Stimulated activated CD4-positive, alpha-beta T cell treated with anti-CD3 and anti-CD28 coated beads, Interleukin-1b, Interleukin-23, amount 100 ng/mL, for 48 hours (primary cell): Measurements from ENCODE around the gene PIP5K1A.
"Not testable (repeated sequence)": the region's sequence is repeated elsewhere in the genome, so short reads cannot be mapped to it uniquely, and the experiment has no call there.

Experiments used
- DNase-seq: peaks from one replicate; pipeline ENCODE4 v3.0.0-alpha.2; 2020

Gene PIP5K1A

GRCh38 chr1:151198254-151199127, at the start of gene PIP5K1A:
TSS of gene PIP5K1A (plus strand) at chr1:151198552. CDS start at chr1:151198997, 445 bp downstream.
- DNase-seq = peak; percentile 98

- peak; percentile 79 for DNase-seq
Measured at GRCh38 chr1:151156515-151156819, 41.9 kb upstream of the PIP5K1A start, which contains the start of gene TNFAIP8L2. TSS of gene TNFAIP8L2 (plus strand) at chr1:151156649. CDS start at chr1:151158698, 2,049 bp downstream.

- DNase-seq = peak; percentile 67
Measured at GRCh38 chr1:151157067-151157531, 41.3 kb upstream of the PIP5K1A start.

GRCh38 chr1:151158326-151158725, 40.0 kb upstream of the PIP5K1A start:
- peak; percentile 68 for DNase-seq

- DNase-seq = peak; percentile 37
Measured at GRCh38 chr1:151158751-151159251, 39.6 kb upstream of the PIP5K1A start.

- no peak for DNase-seq
Measured at GRCh38 chr1:151159373-151159772, 39.0 kb upstream of the PIP5K1A start.

GRCh38 chr1:151164732-151165280, 33.5 kb upstream of the PIP5K1A start:
- DNase-seq = no peak

- no peak for DNase-seq
Measured at GRCh38 chr1:151165281-151165737, 33.0 kb upstream of the PIP5K1A start.

GRCh38 chr1:151165738-151166504, 32.4 kb upstream of the PIP5K1A start, which contains the start of the genes LYSMD1 and SCNM1:
TSS of gene LYSMD1 (minus strand) at chr1:151165902. CDS start at chr1:151165258, 644 bp downstream.
TSS of gene SCNM1 (plus strand) at chr1:151166144. CDS start at chr1:151166153, 9 bp downstream.
- DNase-seq = peak; percentile 98

GRCh38 chr1:151166505-151166956, 31.8 kb upstream of the PIP5K1A start:
- DNase-seq = no peak

GRCh38 chr1:151167116-151167515, 31.2 kb upstream of the PIP5K1A start:
- DNase-seq = no peak

GRCh38 chr1:151171190-151171589, 27.2 kb upstream of the PIP5K1A start:
- no peak for DNase-seq

GRCh38 chr1:151175041-151175741, 23.2 kb upstream of the PIP5K1A start:
- DNase-seq = no peak

GRCh38 chr1:151175863-151176262, 22.5 kb upstream of the PIP5K1A start, which contains the start of gene TMOD4:
TSS of gene TMOD4 (minus strand) at chr1:151175981. CDS start at chr1:151174875, 1,106 bp downstream.
- no peak for DNase-seq

GRCh38 chr1:151176514-151177045, 21.8 kb upstream of the PIP5K1A start:
- no peak for DNase-seq

- no peak for DNase-seq
Measured at GRCh38 chr1:151184211-151184610, 14.1 kb upstream of the PIP5K1A start.

GRCh38 chr1:151187205-151187604, 11.1 kb upstream of the PIP5K1A start:
- DNase-seq = no peak

- DNase-seq = not testable (repeated sequence)
Measured at GRCh38 chr1:151188667-151189066, 9.7 kb upstream of the PIP5K1A start.

- peak; percentile 89 for DNase-seq
Measured at GRCh38 chr1:151189637-151190445, 8.5 kb upstream of the PIP5K1A start, which contains the start of gene VPS72. TSS of gene VPS72 (minus strand) at chr1:151190197. CDS start at chr1:151190121, 76 bp downstream.

- no peak for DNase-seq
Measured at GRCh38 chr1:151192047-151192446, 6.3 kb upstream of the PIP5K1A start.

GRCh38 chr1:151193304-151193703, 5.0 kb upstream of the PIP5K1A start:
- DNase-seq = no peak
